GM19193 (cell line): ENCODE data around the gene USE1.

Source experiments
- POLR2A ChIP-seq: IDR thresholded peaks from 4 replicates; pipeline ENCODE4 v1.6.1; 2011; ENCODE audit not compliant: insufficient read depth, insufficient read length; ENCODE audit errors: extremely low read depth

USE1 gene

GRCh38 chr19:17196610-17197009 is 18.5 kb upstream of the USE1 start:
- TF ChIP-seq POLR2A = no peak

- no peak for TF ChIP-seq POLR2A
Observed at GRCh38 chr19:17197666-17198065, 17.5 kb upstream of the USE1 start.

GRCh38 chr19:17200408-17201079 is 14.6 kb upstream of the USE1 start:
- TF ChIP-seq POLR2A = no peak

- TF ChIP-seq POLR2A = no peak
Observed at GRCh38 chr19:17202249-17202648, 12.9 kb upstream of the USE1 start.

GRCh38 chr19:17202713-17203112 is 12.4 kb upstream of the USE1 start:
- no peak for TF ChIP-seq POLR2A

DNA sequence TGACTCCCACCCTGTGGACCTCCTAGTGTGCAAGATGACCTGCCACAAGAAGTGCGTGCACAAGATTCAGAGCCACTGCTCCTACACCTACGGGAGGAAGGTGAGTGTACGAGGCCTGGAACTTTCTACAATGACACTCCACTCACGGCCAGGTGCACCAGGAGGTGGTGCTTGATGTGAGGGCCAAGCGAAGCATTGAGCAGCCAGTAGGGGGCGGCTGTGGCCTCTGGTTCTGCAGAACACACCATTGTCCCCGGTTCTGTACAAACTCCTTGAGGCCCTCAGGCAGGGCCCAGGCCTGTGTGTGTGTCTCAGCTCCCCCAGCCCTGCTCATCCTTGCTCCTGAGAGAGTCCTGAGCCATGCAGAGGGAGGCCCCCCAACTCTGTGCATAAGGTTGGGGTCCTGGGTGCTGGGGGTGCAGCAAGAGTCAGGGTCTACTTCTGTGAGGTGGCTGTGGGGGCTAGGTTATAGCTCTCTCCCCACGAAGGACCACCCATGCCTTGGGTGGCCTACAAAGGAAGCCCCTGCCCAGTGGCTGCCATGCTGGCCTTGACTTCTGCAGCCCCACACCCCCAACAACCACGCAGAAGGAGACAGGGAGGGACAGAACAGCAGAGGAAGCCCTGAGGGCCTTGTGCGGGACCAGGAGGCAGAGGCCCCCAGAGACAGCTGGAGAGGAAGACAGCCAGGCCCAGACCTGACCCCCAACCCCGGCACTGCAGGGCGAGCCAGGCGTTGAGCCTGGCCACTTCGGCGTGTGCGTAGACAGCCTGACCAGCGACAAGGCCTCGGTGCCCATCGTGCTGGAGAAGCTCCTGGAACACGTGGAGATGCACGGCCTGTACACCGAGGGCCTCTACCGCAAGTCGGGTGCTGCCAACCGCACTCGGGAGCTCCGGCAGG is 9.7 kb upstream of the USE1 start:
- peak; percentile 10 for TF ChIP-seq POLR2A

DNA sequence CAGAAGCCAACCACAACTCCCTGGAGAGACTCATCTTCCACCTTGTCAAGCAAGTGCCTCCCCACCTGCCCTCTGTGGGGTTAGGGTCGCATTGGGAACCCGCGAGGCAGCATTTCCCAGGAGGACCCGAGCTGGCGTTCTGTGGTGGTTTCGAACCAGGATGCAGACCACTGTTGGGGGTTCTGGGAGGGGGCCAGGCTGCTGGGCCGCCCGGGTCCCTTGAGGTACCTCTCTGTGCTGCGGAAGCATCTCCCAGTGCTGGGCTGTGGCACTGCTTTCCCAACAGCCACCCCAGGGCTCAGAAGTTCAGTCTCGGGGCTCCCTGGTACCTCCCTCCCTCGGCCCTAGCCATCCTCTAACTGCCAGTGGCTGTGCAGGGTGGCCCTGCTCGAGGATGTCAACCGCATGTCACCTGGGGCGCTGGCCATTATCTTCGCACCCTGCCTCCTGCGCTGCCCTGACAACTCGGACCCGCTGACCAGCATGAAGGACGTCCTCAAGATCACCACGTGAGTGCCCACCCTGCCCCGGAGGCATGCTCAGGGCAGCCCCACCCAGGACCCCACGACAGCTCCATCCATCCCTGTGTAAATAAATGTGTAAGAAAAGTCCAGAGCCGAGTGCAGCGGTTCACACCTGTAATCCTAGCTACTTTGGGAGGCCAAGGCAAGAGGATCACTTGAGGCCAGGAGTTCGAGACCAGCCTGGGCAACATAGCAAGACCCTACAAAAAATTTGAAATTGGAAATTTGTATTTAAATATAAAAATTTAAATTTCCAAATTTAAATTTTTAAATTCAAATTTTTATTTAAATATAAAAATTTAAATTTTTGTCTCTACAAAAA is 8.2 kb upstream of the USE1 start:
- no peak for TF ChIP-seq POLR2A

GRCh38 chr19:17209126-17210036 is 5.8 kb upstream of the USE1 start:
- TF ChIP-seq POLR2A = peak; percentile 28

DNA sequence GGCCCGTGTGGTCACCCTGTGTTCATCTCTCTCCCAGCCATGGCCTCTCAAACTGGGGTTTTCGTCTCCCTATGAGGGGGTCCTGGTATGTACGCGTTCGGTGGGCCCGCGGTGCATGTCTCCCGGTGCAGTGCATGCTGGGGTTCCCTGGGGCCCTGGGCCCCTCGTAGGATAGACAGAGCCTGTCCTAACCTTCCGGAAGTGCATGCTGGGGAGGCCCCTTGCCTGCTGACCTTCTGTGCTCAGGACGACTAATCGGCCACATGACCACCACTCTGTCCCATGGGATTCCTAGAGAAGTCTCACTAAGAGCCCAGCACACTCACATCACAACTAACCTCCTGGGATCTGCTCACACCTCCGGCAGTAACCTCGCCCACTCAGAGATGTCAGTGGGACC is 4.9 kb upstream of the USE1 start:
- no peak for TF ChIP-seq POLR2A

DNA sequence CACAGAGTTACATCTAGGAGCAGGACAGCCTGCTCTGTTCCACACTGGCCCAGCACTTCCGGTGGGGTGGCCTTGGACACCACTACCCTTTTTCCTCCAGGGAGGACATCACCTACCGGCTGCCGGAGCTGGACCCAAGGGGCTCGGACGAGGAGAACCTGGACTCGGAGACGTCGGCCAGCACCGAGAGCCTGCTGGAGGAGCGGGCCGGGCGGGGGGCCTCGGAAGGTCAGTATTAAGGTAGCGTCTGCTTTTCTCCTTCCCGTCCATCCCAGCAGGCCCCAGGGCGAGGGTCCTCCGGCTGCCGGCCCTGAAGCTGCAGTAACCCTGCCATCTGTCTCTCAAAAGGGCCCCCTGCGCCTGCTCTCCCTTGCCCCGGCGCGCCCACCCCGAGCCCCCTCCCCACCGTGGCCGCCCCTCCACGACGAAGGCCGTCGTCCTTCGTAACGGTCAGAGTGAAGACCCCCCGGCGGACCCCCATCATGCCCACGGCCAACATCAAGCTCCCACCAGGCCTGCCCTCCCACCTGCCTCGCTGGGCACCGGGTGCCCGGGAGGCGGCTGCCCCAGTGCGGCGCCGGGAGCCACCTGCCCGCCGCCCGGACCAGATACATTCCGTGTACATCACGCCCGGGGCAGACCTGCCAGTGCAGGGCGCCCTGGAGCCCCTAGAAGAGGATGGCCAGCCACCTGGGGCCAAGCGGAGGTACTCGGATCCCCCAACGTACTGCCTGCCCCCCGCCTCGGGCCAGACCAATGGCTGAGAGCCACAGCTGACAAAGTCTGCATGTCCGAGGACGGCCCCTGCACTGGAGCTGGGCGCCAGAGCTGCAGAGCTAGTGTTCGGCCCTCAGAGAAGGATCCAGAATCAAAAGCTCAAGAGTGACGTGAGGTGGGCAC is 3.4 kb upstream of the USE1 start:
- TF ChIP-seq POLR2A = no peak

GRCh38 chr19:17213334-17213733 is 1.8 kb upstream of the USE1 start:
- TF ChIP-seq POLR2A = no peak

GRCh38 chr19:17214508-17215126 is 540 bp upstream of the USE1 start:
- TF ChIP-seq POLR2A = no peak

DNA sequence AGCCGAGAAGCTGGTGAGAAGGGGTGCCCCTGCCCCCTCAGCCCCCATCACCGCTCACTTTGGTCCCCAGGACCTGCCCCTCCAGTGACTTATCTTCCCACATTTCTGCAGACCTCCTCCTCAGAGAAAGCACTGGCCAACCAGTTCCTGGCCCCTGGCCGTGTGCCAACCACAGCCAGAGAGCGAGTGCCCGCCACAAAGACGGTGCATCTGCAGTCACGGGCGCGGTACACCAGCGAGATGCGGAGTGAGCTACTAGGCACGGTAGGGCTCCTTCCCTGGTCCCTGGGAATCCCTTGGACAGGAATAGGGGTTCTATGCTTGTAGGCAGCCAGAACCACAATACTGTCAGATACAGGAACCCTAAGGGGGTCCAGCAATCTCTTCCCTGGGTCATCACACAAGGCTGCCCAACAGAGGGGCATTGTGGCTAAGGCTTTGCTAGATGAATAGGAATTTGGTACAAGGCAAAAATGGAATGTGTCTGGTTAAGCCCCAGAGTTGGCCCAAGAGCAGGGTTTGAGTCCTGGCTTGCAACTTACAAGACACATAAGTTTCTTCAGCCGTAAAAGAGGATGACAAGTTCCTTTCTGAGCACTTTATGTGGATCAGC is 1.0 kb downstream of the USE1 start:
- no peak for TF ChIP-seq POLR2A

DNA sequence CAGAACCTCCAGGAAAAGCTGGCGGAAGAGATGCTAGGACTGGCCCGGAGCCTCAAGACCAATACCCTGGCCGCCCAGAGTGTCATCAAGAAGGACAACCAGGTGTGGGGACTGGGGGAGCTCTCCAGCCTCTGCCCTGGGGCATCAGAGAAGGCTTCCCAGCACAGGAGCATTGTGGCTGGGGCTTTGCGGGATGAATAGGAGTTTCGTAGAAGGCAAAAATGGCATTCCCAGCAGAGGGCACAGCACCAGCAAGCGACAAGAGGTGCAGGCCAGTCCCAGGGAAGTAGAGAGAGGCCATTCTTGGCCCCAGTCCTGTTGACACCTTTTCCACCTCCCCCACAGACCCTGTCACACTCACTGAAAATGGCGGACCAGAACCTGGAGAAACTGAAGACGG is 4.1 kb downstream of the USE1 start:
- no peak for TF ChIP-seq POLR2A
